HG03135 (cell line): ENCODE results near the gene PCDHA11.
"Not testable (repeated sequence)": the region's sequence is repeated elsewhere in the genome, so short reads cannot be mapped to it uniquely, and the experiment has no call there.

Experiments used
- ATAC-seq: cut with Tn5 transposase; IDR thresholded peaks from one replicate; pipeline ENCODE4 v1.9.1; 2021; ENCODE audit warnings: mild to moderate bottlenecking, moderate library complexity; ENCODE audit not compliant: unreplicated experiment

PCDHA11 gene

GRCh38 chr5:140868721-140869554 lies at the start of gene PCDHA11:
Gene PCDHA11, plus strand, starts transcription at chr5:140868957. Its CDS starts 147 bp downstream, at chr5:140869104.
- ATAC-seq = no peak

- ATAC-seq = no peak
Observed at GRCh38 chr5:140821375-140822280, 47.1 kb upstream of the PCDHA11 start, which contains the start of gene PCDHA5. Gene PCDHA5, plus strand, starts transcription at chr5:140821613.

GRCh38 chr5:140822281-140822629 lies 46.5 kb upstream of the PCDHA11 start:
- no peak for ATAC-seq

DNA sequence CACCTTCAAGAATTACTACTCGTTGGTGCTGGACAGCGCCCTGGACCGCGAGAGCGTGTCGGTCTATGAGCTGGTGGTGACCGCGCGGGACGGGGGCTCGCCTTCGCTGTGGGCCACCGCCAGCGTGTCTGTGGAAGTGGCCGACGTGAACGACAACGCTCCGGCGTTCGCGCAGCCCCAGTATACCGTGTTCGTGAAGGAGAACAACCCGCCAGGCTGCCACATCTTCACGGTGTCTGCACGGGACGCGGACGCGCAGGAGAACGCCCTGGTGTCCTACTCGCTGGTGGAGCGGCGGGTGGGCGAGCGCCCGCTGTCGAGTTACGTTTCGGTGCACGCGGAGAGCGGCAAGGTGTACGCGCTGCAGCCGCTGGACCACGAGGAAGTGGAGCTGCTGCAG lies 45.8 kb upstream of the PCDHA11 start:
- ATAC-seq = not testable (repeated sequence)

- no peak for ATAC-seq
Observed at GRCh38 chr5:140823475-140823874, 45.3 kb upstream of the PCDHA11 start.

DNA sequence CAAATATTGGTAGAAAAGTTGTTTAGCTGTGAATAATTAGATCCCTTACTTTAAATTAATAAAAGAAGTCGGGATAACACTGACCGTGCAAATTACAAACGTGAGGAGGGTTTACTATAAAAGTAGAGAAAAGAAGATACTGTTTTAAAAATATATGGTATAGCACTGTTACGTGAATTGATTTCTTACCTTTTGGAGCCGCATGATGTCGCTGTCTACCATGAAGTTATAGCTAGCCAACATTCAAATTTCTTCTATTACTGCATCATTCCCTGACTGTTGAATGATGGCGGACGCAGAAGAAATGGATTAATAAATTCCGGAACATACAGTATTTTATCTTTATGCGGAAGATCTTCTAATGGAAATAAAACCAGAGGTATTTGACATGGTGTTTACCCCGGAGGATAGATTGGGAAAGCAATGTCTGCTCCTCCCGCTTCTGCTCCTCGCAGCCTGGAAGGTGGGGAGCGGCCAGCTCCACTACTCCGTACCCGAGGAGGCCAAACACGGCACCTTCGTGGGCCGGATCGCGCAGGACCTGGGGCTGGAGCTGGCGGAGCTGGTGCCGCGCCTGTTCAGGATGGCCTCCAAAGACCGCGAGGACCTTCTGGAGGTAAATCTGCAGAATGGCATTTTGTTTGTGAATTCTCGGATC lies 40.9 kb upstream of the PCDHA11 start, which contains the start of gene PCDHA6:
TSS of gene PCDHA6 (plus strand) at position 257 of the 658 bp plus-strand sequence. CDS start at position 389, 132 bp downstream.
- no peak for ATAC-seq

DNA sequence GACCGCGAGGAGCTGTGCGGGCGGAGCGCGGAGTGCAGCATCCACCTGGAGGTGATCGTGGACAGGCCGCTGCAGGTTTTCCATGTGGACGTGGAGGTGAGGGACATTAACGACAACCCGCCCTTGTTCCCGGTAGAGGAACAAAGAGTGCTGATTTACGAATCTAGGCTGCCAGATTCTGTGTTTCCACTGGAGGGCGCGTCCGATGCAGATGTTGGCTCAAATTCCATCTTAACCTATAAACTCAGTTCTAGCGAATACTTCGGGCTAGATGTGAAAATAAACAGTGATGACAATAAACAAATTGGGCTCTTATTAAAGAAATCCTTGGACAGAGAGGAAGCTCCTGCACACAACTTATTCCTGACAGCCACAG lies 40.4 kb upstream of the PCDHA11 start:
- no peak for ATAC-seq

DNA sequence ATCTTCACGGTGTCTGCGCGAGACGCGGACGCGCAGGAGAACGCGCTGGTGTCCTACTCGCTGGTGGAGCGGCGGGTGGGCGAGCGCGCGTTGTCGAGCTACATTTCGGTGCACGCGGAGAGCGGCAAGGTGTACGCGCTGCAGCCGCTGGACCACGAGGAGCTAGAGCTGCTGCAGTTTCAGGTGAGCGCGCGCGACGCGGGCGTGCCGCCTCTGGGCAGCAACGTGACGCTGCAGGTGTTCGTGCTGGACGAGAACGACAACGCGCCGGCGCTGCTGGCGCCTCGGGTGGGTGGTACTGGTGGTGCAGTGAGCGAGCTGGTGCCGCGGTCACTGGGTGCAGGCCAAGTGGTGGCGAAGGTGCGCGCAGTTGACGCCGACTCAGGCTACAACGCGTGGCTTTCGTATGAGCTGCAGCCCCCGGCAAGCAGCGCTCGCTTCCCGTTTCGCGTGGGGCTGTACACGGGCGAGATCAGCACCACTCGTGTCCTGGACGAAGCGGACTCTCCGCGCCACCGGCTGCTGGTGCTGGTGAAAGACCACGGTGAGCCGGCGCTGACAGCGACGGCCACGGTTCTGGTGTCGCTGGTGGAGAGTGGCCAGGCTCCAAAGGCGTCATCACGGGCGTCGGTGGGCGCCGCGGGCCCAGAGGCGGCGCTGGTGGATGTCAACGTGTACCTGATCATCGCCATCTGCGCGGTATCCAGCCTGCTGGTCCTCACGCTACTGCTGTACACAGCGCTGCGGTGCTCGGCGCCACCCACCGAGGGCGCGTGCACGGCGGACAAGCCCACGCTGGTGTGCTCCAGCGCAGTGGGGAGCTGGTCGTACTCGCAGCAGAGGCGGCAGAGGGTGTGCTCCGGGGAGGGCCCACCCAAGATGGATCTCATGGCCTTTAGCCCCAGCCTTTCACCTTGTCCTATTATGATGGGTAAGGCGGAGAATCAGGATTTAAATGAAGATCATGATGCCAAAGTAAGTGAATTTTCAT lies 39.0 kb upstream of the PCDHA11 start:
- not testable (repeated sequence) for ATAC-seq

GRCh38 chr5:140833993-140834392 lies 34.8 kb upstream of the PCDHA11 start, which contains the start of gene PCDHA7:
Gene PCDHA7, plus strand, starts transcription at chr5:140834269. Its CDS starts 115 bp downstream, at chr5:140834384.
- ATAC-seq = no peak

DNA sequence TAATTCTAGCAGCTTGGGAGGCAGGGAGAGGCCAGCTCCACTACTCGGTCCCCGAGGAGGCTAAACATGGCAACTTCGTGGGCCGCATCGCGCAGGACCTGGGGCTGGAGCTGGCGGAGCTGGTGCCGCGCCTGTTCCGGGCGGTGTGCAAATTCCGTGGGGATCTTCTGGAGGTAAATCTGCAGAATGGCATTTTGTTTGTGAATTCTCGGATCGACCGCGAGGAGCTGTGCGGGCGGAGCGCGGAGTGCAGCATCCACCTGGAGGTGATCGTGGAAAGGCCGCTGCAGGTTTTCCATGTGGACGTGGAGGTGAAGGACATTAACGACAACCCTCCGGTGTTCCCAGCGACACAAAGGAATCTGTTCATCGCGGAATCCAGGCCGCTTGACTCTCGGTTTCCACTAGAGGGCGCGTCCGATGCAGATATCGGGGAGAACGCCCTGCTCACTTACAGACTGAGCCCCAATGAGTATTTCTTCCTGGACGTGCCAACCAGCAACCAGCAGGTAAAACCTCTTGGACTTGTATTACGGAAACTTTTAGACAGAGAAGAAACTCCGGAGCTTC lies 34.2 kb upstream of the PCDHA11 start:
- ATAC-seq = not testable (repeated sequence)

GRCh38 chr5:140835622-140836510 lies 32.9 kb upstream of the PCDHA11 start:
- no peak for ATAC-seq

DNA sequence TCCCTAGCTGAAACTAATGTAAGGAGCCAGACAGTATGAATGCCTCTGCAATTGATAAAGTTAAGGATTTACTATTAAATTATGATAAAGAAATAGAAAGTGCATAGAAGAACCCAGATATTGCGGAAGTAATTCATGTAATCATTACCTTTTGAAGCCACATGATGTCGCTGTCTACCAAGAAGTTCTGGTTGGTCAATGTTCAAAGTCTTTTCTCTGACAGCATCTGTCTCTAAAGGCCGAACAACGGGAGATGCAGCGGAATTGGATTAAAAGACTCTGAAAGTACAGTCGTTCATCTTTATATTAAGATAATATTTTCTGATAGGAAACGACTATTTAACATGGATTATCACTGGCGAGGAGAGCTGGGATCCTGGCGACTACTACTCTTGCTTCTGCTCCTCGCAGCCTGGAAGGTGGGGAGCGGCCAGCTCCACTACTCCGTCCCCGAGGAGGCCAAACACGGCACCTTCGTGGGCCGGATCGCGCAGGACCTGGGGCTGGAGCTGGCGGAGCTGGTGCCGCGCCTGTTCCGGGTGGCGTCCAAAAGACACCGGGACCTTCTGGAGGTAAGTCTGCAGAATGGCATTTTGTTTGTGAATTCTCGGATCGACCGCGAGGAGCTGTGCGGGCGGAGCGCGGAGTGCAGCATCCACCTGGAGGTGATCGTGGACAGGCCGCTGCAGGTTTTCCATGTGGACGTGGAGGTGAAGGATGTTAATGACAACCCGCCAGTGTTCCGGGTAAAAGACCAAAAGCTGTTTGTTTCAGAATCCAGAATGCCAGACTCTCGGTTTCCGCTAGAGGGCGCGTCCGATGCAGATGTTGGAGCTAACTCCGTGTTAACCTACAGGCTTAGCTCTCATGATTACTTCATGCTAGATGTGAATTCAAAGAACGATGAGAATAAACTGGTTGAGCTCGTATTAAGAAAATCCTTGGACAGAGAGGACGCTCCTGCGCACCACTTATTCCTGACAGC lies 27.5 kb upstream of the PCDHA11 start, which contains the start of gene PCDHA8:
TSS of gene PCDHA8 (plus strand) at position 210 of the 985 bp plus-strand sequence. CDS start at position 345, 135 bp downstream.
- ATAC-seq = no peak

DNA sequence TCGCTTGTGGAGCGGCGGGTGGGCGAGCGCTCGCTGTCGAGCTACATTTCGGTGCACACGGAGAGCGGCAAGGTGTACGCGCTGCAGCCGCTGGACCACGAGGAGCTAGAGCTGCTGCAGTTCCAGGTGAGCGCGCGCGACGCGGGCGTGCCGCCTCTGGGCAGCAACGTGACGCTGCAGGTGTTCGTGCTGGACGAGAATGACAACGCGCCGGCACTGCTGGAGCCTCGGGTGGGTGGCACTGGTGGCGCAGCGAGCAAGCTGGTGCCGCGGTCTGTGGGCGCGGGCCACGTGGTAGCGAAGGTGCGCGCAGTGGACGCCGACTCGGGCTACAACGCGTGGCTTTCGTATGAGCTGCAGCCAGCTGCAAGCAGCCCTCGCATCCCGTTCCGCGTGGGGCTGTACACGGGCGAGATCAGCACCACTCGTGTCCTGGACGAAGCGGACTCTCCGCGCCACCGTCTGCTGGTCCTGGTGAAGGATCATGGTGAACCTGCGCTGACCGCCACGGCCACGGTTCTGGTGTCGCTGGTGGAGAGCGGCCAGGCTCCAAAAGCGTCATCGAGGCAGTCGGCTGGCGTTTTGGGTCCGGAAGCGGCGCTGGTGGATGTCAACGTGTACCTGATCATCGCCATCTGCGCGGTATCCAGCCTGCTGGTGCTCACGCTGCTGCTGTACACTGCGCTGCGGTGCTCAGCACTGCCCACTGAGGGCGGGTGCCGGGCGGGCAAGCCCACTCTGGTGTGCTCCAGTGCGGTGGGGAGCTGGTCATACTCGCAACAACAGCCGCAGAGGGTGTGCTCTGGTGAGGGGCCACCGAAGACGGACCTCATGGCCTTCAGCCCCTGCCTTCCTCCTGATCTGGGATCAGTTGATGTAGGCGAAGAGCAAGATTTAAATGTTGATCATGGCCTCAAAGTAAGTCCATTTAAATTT lies 25.7 kb upstream of the PCDHA11 start:
- ATAC-seq = no peak

DNA sequence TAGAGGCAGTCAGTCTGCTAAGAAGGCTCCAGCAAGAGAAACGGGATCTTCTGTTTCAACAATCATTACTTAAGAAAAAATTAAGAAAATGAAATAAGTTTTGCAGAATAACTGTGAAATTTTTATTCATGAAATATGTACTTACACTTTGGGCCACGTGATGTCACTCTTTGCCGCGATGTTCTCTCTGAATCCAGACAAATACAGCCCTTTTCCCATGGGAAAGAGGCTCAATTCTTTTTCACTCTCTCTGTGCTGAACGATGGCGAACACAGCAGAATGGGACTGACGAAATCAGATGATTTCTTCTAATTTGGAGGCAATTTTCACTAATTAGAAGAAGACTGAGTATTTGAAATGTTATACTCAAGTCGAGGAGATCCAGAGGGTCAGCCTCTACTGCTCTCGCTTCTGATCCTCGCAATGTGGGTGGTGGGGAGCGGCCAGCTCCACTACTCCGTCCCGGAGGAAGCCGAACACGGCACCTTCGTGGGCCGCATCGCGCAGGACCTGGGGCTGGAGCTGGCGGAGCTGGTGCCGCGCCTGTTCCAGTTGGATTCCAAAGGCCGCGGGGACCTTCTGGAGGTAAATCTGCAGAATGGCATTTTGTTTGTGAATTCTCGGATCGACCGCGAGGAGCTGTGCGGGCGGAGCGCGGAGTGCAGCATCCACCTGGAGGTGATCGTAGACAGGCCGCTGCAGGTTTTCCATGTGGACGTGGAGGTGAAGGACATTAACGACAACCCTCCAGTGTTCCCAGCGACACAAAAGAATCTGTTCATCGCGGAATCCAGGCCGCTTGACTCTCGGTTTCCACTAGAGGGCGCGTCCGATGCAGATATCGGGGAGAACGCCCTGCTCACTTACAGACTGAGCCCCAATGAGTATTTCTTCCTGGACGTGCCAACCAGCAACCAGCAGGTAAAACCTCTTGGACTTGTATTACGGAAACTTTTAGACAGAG lies 20.3 kb upstream of the PCDHA11 start, which contains the start of gene PCDHA9:
TSS of gene PCDHA9 (plus strand) at position 244 of the 964 bp plus-strand sequence. CDS start at position 358, 114 bp downstream.
- ATAC-seq = not testable (repeated sequence)
